H54 (cell line): Measurements from ENCODE around the gene LIAS.
"Not testable (repeated sequence)": the region's sequence is repeated elsewhere in the genome, so short reads cannot be mapped to it uniquely, and the experiment has no call there.

Experiments used
- DNase-seq: peaks from one replicate; pipeline ENCODE4 v3.0.0; 2011; ENCODE audit warnings: low spot score, mixed read lengths; ENCODE audit not compliant: insufficient read length
- FAIRE-seq: peaks from 3 replicates; lab custom pipeline; 2011; peaks lifted over from hg19 to GRCh38; lab: Jason Lieb, UNC
- POLR2A ChIP-seq: IDR thresholded peaks from 2 replicates; pipeline ENCODE4 v1.6.1; 2011; ENCODE audit warnings: low read depth, mild to moderate bottlenecking, low read length

The LIAS gene

DNA sequence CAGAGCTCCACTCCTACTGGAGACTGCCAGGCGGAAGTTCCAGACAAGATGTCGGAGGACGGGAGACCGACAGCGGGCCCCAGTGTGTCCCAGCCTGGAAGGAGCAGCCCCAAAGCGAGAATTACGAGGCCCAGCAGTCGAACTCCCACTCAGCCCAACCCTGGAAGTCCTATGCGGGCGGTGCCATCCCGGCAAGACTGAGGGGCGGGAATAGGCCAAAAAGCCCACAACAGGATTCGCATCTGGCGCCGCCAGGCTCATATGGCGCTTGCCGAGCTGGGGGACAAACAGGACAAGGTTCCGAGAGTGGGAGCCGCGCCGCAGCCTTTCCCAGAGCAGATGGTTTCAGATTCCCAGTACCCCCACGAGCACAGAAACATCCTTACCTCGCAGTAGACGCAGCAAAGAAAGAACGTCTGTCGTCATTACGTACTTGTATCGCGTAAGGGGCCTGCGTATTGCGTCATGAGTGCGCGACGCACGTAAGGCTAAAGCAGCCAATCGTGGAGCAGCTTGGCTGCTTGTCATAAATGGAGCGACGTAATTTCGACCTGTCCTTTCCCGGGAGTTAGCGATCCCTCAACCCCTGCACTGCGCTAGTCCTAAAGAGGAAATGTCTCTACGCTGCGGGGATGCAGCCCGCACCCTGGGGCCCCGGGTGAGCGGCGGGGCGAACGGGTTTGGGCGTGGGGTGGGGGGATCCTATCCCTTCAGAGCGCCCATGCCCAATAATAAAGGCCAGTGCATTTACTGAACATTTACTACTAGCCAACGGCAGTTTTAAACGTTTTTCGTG is at the start of gene LIAS, which contains the start of gene RPL9:
TSS of gene LIAS (plus strand) at position 552 of the 796 bp plus-strand sequence. CDS start at position 614, 62 bp downstream.
TSS of gene RPL9 (minus strand) at position 418 of the 796 bp plus-strand sequence. CDS start 483 bp downstream, outside the sequence.
- DNase-seq (peak; percentile 69), FAIRE-seq (peak; percentile 97)
- peak; percentile 89 for TF ChIP-seq POLR2A

DNA sequence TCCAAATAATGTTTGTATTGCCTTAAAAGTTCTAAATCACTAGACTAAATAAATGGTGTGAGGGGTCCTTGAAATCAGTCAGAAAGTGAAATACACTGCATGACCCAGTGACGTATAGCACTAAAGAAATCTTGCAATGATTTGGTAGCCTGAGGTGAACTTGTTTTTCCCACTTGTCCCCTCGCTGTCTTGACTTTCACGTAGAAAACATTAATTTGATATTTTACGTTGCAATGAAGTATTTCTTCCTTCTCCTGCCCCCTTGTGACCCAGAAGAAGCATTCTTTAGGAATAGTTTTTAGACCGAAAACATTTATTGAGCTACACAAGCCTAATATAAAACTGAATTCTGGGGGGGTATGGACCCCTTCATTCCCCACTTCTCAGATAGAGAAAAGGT is 48.4 kb upstream of the LIAS start:
- no peak for FAIRE-seq
- TF ChIP-seq POLR2A = no peak
- no peak for DNase-seq

DNA sequence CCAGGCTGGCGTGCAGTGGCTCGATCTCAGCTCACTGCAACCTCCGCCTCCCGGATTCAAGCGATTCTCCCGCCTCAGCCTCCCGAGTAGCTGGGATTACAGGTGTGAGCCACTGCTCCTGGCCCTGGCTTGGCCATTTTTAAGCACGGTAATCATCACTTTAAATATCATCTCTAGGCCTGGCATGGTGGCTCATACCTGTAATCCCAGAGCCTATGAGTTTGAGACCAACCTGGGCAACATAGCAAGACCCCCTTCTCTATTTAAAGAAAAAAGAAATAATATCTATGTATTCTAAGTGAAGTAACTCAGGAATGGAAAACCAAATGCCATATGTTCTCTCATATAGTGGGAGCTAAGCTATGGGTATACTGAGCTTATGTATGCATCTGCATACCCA is 47.3 kb upstream of the LIAS start:
- not testable (repeated sequence) for DNase-seq, FAIRE-seq

DNA sequence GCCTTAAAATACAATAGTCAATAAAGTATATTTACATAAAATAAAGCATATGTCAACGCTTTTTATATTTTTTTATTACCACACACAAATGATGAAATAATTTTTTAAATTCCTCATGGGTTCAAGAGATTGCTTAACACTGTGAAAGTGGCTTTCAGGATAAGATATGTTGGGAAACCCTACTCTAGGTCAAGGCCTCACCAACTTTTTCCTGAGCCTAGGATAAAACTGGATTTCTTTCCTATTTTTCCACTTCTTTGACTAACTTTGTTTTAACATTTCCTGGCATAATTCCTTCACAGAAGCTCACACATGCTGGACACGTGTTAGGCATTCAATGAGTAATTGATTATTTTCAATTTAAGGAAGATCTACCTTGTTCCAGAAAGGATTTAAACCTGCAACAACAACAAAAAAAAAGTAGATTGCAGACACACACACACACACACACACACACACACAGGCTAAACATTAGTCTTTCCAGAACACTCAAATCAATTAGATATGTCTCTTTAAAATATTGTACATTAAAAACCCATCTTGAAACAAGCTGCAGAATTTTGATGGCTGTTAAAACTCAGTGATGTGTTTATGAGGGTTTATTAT is 43.1 kb upstream of the LIAS start:
- no peak for TF ChIP-seq POLR2A
- FAIRE-seq (no peak), DNase-seq (no peak)

DNA sequence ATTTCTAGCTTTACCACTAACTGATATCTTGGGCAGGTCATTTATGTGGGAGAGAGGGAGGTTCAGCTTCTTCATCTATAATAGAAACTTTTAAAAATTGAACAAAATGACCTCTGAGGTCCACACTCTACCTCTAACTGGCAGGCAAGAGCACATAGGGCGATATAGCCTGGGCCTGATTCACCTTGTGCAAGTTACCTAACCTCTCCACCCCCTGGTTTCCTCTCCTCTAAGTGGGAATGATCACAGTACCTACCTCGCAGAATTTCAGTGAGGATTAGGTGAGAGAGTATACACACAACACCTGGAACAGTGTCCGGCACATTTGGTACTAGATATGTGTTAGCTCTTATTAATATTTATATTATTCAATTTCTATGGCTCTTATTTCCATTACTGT is 36.6 kb upstream of the LIAS start:
- no peak for DNase-seq
- FAIRE-seq = no peak
- no peak for TF ChIP-seq POLR2A

DNA sequence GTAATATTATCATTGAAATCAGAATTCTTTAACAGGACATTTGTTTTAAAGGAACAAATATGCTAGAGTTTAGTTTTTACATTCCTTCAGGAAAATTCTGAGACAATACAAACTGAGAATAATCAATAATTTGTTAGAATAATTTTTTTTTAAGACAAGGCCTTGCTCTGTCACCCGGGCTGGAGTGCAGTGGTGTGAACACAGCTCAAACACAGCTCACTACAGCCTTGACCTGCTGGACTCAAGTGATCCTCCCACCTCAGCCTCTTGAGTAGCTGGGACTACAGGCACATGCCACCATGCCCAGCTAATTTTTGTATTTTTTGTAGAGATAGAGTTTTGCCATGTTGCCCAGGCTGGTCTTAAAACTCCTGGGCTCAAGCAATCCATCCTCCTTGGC is 33.6 kb upstream of the LIAS start:
- not testable (repeated sequence) for FAIRE-seq, DNase-seq

DNA sequence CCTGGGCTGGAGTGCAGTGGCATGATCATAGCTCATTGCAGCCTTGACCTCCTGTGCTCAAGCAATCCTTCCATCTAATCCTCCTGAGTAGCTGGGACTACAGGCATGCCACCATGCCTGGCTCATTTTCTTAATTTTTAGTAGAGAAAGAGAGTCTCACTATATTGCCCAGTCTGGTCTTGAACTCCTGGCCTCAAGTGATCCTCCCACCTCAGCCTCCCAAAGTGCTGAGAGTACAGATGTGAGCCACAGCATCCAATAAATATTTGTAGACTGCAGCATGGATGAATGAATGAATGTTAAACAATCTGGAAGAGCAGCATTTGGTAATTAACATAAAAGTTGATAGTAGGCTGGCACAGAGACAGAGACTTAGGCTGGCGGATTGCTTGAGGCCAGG is 32.1 kb upstream of the LIAS start:
- TF ChIP-seq POLR2A = no peak
- DNase-seq (no peak), FAIRE-seq (no peak)

DNA sequence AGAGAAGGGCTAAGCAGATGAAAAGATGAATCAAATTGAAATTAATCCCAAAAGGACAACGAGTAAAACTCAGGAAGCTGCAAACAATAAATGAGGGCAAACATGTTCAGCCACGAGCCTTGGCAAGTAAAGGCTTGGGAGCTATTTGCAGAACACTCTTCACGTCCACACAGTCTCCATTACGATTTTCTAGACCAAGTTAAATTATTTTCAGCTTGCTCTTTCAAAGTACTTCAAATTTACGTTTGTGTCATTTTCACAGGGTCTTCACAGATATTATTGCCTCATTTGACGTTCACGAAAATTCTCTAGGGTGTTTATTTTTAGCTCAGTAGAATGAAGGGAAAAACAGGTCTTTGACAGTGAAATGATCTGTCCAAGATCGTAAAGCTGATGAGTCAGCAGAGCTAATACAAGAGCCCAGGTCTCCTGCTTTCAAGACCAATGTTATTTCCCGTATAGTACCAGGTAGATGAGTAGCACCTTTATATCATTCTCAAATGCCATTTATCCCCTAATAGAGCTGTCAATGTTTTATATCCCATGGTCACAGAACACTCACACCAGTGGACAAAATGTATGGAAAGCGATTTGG is 31.2 kb upstream of the LIAS start:
- TF ChIP-seq POLR2A = no peak
- no peak for FAIRE-seq

DNA sequence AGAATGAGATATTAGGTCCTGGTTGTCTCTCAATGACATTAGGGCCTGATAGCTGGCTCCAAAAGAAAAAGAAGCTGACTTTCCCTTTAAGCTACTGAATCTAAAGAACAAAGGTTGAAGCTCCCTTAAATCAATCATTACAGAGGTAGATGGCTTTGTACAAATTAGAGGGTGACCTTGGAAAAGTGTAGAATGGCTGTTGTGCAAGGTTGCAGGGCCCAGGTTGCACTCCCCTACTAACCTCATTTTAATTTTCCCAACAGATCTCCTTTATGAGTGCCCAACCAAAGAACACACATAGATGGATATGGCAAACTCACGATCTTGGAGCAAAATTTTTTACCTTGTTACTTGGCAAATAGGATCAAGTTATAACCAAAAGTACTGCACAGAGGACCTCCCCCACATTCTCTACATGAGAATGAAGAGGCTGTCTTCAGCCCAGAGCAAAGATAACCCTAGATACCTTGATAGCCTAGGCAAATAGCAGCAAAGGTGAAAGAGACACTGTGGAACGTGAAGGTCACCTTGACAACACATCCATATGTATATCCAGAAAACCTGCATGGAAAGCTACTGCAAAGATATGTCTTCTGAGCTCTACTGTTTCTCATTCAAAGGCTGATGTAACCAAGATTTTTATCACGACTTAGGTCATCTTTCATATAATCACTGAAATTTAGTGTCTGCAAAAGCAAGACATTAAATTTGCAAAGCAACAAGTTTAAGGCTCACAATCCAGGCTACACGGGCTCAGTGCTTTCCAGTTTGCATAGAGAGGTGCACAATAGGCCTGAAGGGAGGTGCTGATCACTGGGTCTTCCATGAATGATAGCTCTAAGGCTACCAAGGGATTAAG is 29.2 kb upstream of the LIAS start:
- DNase-seq (no peak), FAIRE-seq (no peak)
- TF ChIP-seq POLR2A = no peak

More for the DNA sequence above, 31.2 kb upstream of the LIAS start:
- no peak for DNase-seq

DNA sequence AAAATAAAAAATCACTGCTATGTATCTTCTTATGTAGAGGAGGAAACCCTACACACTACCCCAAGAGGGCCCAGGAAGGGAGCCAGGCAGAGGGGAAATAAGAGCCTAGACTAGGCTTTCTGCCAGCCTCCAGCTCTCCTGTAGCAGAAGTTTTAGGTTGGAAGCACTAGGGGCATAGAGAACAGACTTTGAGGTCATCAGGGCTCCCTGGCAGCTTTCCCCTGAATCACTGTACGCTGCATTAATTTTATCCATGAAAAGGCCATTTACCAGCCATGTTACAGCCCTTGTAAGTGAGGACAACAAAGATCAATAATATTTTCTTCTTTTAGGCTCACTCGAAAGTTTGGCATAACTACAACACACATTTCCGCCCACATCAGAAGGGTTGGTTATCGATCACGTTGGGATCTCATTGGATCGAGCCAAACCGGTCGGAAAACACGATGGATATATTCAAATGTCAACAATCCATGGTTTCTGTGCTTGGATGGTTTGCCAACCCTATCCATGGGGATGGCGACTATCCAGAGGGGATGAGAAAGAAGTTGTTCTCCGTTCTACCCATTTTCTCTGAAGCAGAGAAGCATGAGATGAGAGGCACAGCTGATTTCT is 24.9 kb upstream of the LIAS start:
- FAIRE-seq (no peak), DNase-seq (no peak)
- TF ChIP-seq POLR2A = no peak

DNA sequence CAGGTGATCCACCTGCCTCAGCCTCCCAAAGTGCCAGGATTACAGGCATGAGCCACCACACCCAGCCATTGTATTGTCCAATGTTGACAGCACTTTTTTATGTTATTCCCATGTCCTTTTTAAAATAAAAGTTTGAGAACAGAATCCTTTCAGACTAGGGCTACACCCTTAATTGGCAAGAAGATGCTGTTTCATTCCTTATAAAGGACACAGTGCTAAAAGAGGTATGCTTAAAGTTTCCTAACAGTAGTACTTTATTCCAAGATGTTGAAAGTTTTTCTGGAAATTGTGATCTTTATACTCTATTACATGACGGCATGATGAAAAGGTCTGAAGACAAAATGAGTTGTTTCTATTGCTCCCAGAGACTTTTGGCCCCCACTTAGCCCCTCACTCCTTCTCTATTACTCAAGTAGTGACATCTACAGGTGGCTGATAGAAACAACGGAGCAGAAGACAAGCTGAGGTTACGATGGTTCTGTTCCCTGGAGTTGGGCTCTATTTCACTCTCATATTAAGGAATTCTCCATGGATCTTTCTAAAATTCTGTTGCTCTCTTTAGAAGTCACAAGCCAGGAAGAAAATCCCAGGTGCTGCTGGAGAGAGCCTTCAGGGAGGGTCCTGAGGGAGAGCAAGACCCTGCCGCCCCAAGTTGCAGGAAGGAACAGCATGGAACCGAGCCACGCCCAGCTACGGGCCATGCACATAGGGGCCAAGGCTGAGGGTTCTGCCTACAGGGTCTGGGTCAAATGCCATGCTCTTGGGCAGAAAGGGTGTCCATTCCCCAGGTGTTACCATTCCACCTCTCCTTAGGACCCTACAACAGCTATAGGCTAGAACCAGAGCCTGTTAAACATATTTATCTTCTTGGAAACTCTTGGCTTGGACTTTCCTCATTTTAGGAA is 22.9 kb upstream of the LIAS start:
- FAIRE-seq (no peak), DNase-seq (no peak)
- no peak for TF ChIP-seq POLR2A

DNA sequence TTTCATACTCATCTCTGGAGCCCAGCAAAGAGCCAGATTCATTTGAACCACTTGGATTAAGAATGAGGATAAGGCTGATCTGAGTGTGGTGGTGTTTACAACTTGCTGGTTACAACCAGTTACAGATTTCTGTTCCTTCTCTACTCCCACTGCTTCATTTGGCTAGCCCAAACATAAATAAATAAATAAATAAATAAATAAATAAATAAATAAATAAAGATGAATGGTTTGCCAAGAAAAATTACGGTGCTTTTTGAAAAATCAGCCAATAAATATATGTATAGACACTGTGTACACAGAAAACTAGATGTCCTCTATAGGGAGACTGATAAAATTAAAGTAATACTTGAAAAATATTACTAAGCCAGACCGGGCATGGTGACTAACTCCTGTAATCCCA is 17.3 kb upstream of the LIAS start:
- no peak for DNase-seq
- TF ChIP-seq POLR2A = no peak
- FAIRE-seq = no peak
